ENCODE measurements around the gene SSR1. TPM values are rescaled to one million over a fixed set of nuclear protein-coding genes. Genes with fewer than 3 reads are reported as not detected.
A peak's percentile ranks its signal among the peaks of the same experiment; 100 is the strongest.

The SSR1 gene
- total and polyA plus RNA-seq, 2 of the 13 experiments (the other 11 are each of a cell fraction or from before 2014, with no cell fraction given), result 203 to 243 TPM

DNA sequence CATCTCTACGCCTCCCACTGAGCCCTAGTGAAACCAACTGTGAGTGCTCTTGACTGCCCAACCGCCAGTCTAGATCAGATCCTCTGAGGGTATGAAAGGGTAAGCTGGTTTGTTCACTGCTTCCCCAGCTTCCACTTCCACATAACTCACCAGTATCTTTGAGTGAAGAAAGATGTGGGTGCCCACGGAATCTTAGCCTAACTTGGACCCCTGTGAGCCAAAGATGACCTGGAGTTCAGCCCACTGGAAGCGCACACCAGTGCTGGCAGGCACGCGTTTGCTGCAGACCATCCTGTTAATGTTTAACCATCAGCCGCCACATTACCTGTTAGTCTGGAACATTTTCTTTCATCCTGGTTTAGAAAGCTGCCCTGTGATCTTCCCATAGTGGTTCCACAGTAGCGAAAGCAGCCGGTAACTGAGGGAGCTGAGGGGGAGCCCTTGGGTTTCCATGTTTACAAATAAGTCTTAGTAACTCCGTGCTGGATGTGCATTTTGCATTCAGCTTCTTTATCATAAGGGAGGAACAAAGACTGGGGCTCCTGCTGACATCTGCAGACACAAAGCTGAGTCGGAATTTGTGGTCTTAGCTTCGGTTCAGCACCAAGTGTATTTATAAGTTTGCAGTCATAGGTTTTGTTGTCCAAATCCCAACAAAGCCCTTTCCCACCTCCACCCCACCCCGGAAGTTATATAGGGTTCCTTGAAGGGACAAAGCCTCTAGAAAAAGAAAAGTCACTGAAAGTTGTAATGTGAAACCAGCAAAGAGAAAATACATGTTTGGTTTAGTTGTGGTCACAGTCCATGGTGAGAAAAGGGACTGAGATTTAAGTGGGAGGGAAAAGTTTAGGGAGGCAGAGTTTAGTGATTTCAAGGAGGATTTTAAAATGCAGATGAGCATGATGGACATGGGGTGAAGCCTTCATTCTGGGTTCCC is 71.0 kb downstream of the SSR1 start (continued):
- TF ChIP-seq, protein P1, sequence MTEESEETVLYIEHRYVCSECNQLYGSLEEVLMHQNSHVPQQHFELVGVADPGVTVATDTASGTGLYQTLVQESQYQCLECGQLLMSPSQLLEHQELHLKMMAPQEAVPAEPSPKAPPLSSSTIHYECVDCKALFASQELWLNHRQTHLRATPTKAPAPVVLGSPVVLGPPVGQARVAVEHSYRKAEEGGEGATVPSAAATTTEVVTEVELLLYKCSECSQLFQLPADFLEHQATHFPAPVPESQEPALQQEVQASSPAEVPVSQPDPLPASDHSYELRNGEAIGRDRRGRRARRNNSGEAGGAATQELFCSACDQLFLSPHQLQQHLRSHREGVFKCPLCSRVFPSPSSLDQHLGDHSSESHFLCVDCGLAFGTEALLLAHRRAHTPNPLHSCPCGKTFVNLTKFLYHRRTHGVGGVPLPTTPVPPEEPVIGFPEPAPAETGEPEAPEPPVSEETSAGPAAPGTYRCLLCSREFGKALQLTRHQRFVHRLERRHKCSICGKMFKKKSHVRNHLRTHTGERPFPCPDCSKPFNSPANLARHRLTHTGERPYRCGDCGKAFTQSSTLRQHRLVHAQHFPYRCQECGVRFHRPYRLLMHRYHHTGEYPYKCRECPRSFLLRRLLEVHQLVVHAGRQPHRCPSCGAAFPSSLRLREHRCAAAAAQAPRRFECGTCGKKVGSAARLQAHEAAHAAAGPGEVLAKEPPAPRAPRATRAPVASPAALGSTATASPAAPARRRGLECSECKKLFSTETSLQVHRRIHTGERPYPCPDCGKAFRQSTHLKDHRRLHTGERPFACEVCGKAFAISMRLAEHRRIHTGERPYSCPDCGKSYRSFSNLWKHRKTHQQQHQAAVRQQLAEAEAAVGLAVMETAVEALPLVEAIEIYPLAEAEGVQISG (CRISPR knock-in tag; IDR thresholded peaks at IDR 0.05), result peak; percentile 59; the same call in 1 of the 2 replicates
- TF ChIP-seq ZNF570 (CRISPR knock-in tag; IDR thresholded peaks at IDR 0.05; ENCODE audit: borderline replicate concordance), result no peak
- TF ChIP-seq, protein P2, sequence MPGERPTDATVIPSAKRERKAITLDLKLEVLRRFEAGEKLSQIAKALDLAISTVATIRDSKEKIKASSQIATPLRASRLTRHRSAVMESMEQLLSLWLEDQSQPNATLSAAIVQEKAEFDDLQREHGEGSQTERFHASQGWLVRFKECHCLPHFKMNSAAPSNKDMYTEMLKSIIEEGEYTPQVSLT (CRISPR knock-in tag; IDR thresholded peaks at IDR 0.05; ENCODE audit: borderline replicate concordance, low read depth), result no peak
- TF ChIP-seq ZNF557 (CRISPR knock-in tag; IDR thresholded peaks at IDR 0.05), result no peak
- TF ChIP-seq, protein P3, sequence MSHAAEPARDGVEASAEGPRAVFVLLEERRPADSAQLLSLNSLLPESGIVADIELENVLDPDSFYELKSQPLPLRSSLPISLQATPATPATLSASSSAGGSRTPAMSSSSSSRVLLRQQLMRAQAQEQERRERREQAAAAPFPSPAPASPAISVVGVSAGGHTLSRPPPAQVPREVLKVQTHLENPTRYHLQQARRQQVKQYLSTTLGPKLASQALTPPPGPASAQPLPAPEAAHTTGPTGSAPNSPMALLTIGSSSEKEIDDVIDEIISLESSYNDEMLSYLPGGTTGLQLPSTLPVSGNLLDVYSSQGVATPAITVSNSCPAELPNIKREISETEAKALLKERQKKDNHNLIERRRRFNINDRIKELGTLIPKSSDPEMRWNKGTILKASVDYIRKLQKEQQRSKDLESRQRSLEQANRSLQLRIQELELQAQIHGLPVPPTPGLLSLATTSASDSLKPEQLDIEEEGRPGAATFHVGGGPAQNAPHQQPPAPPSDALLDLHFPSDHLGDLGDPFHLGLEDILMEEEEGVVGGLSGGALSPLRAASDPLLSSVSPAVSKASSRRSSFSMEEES (CRISPR knock-in tag; IDR thresholded peaks at IDR 0.05), result peak; percentile 63; the same call in 1 of the 2 replicates
- peak; percentile 80; the same call in 1 of the 2 replicates for TF ChIP-seq BRCA1 (CRISPR knock-in tag; IDR thresholded peaks at IDR 0.05)
- TF ChIP-seq GZF1 (CRISPR knock-in tag; IDR thresholded peaks at IDR 0.05), result 0 out of 2 replicates have a peak, but pooled peaks have one; percentile 34
- TF ChIP-seq ZNF501 (CRISPR knock-in tag; IDR thresholded peaks at IDR 0.05), result peak; percentile 93
- TF ChIP-seq FOXA1 (IDR thresholded peaks at IDR 0.05), result no peak
- TF ChIP-seq FOXA1 (CRISPR knock-in tag; IDR thresholded peaks at IDR 0.05), result peak; percentile 77
- TF ChIP-seq TOE1 (CRISPR knock-in tag; IDR thresholded peaks at IDR 0.05), result 0 out of 2 replicates have a peak, but pooled peaks have one; percentile 52
- TF ChIP-seq TP53 (CRISPR knock-in tag; conservative IDR thresholded peaks at IDR 0.05), result no peak
- no peak for TF ChIP-seq FLYWCH1 (CRISPR knock-in tag; IDR thresholded peaks at IDR 0.05)
- TF ChIP-seq ZNF564 (CRISPR knock-in tag; IDR thresholded peaks at IDR 0.05), result no peak
- TF ChIP-seq ZNF713 (CRISPR knock-in tag; IDR thresholded peaks at IDR 0.05), result no peak
- no peak for TF ChIP-seq MZF1 (CRISPR knock-in tag; IDR thresholded peaks at IDR 0.05; ENCODE audit: borderline replicate concordance)
- TF ChIP-seq ATM (IDR thresholded peaks at IDR 0.05; ENCODE audit: borderline replicate concordance), result no peak
- peak; percentile 74; the same call in 1 of the 2 replicates for TF ChIP-seq SPEN (CRISPR knock-in tag; IDR thresholded peaks at IDR 0.05; ENCODE audit: low read depth)
- TF ChIP-seq, protein P4, sequence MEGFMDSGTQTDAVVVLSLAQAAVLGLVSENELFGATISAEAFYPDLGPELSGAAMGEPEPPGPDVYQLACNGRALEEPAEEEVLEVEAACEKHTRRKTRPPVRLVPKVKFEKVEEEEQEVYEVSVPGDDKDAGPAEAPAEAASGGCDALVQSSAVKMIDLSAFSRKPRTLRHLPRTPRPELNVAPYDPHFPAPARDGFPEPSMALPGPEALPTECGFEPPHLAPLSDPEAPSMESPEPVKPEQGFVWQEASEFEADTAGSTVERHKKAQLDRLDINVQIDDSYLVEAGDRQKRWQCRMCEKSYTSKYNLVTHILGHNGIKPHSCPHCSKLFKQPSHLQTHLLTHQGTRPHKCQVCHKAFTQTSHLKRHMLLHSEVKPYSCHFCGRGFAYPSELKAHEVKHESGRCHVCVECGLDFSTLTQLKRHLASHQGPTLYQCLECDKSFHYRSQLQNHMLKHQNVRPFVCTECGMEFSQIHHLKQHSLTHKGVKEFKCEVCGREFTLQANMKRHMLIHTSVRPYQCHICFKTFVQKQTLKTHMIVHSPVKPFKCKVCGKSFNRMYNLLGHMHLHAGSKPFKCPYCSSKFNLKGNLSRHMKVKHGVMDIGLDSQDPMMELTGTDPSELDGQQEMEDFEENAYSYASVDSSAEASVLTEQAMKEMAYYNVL (CRISPR knock-in tag; IDR thresholded peaks at IDR 0.05; ENCODE audit: borderline replicate concordance), result peak; percentile 57; the same call in 1 of the 2 replicates
- no peak for TF ChIP-seq ZNF333 (CRISPR knock-in tag; IDR thresholded peaks at IDR 0.05; ENCODE audit: borderline replicate concordance)
- TF ChIP-seq FOXO1 (CRISPR knock-in tag; IDR thresholded peaks at IDR 0.05), result peak; percentile 66
- TF ChIP-seq NONO (IDR thresholded peaks at IDR 0.05), result no peak
- TF ChIP-seq NONO (CRISPR knock-in tag; conservative IDR thresholded peaks at IDR 0.05), result no peak; the same call in 1 of the 2 replicates
- peak; percentile 73 for TF ChIP-seq MEF2D (CRISPR knock-in tag; IDR thresholded peaks at IDR 0.05)
